GM19468 (cell line): ENCODE data around the gene ZBTB48.

Experiments
- ATAC-seq: cut with Tn5 transposase; IDR thresholded peaks from one replicate; pipeline ENCODE4 v1.9.1; 2021; ENCODE audit warnings: mild to moderate bottlenecking, moderate library complexity, moderate number of reproducible peaks; ENCODE audit not compliant: unreplicated experiment; ENCODE audit errors: extremely low read depth

Gene ZBTB48

GRCh38 chr1:6570987-6571386 lies 8.8 kb upstream of the ZBTB48 start:
- no peak for ATAC-seq

- no peak for ATAC-seq
Measured at GRCh38 chr1:6572653-6573383, 7.0 kb upstream of the ZBTB48 start.

- ATAC-seq: no peak
Measured at GRCh38 chr1:6574025-6574620, 5.7 kb upstream of the ZBTB48 start.

GRCh38 chr1:6574818-6575217 lies 5.0 kb upstream of the ZBTB48 start:
- no peak for ATAC-seq

- ATAC-seq: no peak
Measured at GRCh38 chr1:6577831-6578525, 1.8 kb upstream of the ZBTB48 start.

- ATAC-seq: no peak
Measured at GRCh38 chr1:6578624-6579373, 995 bp upstream of the ZBTB48 start.

GRCh38 chr1:6580119-6580592 lies 362 bp downstream of the ZBTB48 start:
- no peak for ATAC-seq

- ATAC-seq: no peak
Measured at GRCh38 chr1:6580593-6581409, 1.0 kb downstream of the ZBTB48 start.

- no peak for ATAC-seq
Measured at GRCh38 chr1:6581561-6582305, 1.9 kb downstream of the ZBTB48 start.

- ATAC-seq: no peak
Measured at GRCh38 chr1:6582370-6582769, 2.6 kb downstream of the ZBTB48 start.

GRCh38 chr1:6584126-6585080 lies 4.6 kb downstream of the ZBTB48 start:
- ATAC-seq: no peak

- ATAC-seq: no peak
Measured at GRCh38 chr1:6585081-6585722, 5.4 kb downstream of the ZBTB48 start.

GRCh38 chr1:6585841-6586240 lies 6.0 kb downstream of the ZBTB48 start:
- no peak for ATAC-seq

- no peak for ATAC-seq
Measured at GRCh38 chr1:6586404-6586816, 6.6 kb downstream of the ZBTB48 start.

GRCh38 chr1:6587261-6588005 lies 7.6 kb downstream of the ZBTB48 start:
- ATAC-seq: no peak

GRCh38 chr1:6588128-6588892 lies 8.5 kb downstream of the ZBTB48 start:
- no peak for ATAC-seq
